ENCODE data around the gene PPP1R7.

PPP1R7 gene

DNA sequence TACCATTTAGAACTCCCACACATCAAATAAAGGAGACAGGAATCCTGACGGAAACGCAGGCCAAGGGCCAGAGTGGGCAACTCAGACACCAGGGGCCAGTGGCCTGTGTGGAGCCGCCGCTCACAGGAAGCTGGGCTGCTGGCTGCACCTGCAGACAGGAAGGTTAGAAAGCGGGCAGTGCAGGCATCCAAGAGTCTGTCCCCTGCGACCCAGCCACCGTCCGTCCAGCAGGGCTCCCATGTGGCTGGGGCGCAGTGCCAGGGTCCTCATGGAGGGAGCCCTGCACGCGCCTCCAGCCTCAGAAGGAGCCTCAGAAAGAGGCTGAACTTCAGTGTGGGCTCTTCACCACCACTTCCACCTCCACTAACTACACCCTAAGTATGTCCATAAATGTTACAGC lies 35.7 kb downstream of the PPP1R7 start:
- H3K27ac ChIP-seq, result no peak overlapping the region
- no peaks in the 10 kb centered on the region for H3K4me1 ChIP-seq (ENCODE audit: low read depth, poor library complexity, severe bottlenecking)
- TF ChIP-seq, protein P1, sequence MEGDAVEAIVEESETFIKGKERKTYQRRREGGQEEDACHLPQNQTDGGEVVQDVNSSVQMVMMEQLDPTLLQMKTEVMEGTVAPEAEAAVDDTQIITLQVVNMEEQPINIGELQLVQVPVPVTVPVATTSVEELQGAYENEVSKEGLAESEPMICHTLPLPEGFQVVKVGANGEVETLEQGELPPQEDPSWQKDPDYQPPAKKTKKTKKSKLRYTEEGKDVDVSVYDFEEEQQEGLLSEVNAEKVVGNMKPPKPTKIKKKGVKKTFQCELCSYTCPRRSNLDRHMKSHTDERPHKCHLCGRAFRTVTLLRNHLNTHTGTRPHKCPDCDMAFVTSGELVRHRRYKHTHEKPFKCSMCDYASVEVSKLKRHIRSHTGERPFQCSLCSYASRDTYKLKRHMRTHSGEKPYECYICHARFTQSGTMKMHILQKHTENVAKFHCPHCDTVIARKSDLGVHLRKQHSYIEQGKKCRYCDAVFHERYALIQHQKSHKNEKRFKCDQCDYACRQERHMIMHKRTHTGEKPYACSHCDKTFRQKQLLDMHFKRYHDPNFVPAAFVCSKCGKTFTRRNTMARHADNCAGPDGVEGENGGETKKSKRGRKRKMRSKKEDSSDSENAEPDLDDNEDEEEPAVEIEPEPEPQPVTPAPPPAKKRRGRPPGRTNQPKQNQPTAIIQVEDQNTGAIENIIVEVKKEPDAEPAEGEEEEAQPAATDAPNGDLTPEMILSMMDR (conservative IDR thresholded peaks at IDR 0.05; ENCODE audit: low read depth, low read length), result no peak
- H2AFZ ChIP-seq (ENCODE audit: low read depth), result no peak overlapping the region
- H3K27me3 ChIP-seq (ENCODE audit: insufficient read depth, low read depth), result 0 out of 2 replicates have a peak, but pooled peaks cover 4% of the 10 kb centered on the region
- H4K20me1 ChIP-seq (ENCODE audit: insufficient read depth), result no peaks in the 10 kb centered on the region
- no peaks in the 10 kb centered on the region for H3K79me2 ChIP-seq (ENCODE audit: insufficient read depth, low read depth)
- no peak overlapping the region for H3K9ac ChIP-seq
- no peaks in the 10 kb centered on the region for H3K36me3 ChIP-seq (ENCODE audit: insufficient read depth)
- no peak overlapping the region for H3K4me3 ChIP-seq (IDR thresholded peaks at IDR 0.05; ENCODE audit: insufficient read depth, low read depth, low read length)
- no peak overlapping the region for H3K4me2 ChIP-seq

DNA sequence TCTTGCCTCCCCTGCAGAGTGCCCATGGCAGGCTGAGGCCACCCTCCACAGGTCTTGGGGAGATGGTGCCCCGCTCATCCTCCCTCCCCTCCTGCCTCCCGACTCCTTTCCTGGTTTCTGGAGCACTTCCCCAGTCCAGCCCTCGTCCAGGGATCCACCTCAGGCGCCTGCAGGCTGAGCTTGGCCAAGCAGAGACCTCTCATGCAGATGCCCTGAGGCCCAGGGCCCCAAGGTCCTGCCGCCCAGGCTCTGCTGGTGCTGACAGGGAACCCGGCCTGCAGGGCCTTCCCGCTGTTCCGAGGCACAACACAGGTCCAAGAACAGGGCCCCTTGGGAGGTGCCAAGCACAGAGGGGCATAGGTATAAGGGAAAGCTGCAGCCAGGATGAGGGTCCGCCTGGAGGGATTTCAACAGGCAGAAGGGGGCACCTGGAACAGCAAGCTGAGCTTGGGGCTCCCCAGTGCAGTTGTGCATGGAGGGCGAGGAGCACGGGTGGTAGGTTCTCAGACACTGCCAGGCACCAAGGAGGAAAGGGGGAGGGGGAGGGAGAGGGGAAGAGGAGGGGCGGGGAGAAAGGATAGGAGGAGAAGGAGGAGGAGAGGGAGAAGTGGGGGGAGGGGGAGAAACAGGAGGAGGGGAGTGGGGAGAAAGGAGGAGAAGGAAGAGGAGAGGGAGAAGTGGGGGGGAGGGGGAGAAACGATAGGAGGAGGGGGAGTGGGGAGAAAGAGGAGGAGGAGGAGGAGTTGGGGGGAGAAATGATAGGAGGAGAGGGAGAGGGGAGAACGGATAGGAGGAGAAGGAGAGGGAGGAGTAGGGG lies 37.0 kb downstream of the PPP1R7 start:
- Histone ChIP-seq H3K9ac (no peak overlapping the region), H3K4me2 (no peak overlapping the region)

GRCh38 chr2:241187918-241188234 lies 37.6 kb downstream of the PPP1R7 start:
- Histone ChIP-seq H3K4me3 (IDR thresholded peaks at IDR 0.05; ENCODE audit: insufficient read depth, low read depth, low read length) (no peak overlapping the region), H3K9ac (no peak overlapping the region), H3K4me2 (no peak overlapping the region), H3K4me1 (ENCODE audit: low read depth, poor library complexity, severe bottlenecking) (no peaks in the 10 kb centered on the region), H3K27ac (no peak overlapping the region), H4K20me1 (ENCODE audit: insufficient read depth) (no peaks in the 10 kb centered on the region), H3K79me2 (ENCODE audit: insufficient read depth, low read depth) (no peaks in the 10 kb centered on the region), H3K27me3 (ENCODE audit: insufficient read depth, low read depth) (0 out of 2 replicates have a peak, but pooled peaks cover 4% of the 10 kb centered on the region), H2AFZ (ENCODE audit: low read depth) (no peak overlapping the region), H3K36me3 (ENCODE audit: insufficient read depth) (no peaks in the 10 kb centered on the region)
- TF ChIP-seq, protein P1 (conservative IDR thresholded peaks at IDR 0.05; ENCODE audit: low read depth, low read length), result no peak

More for the DNA sequence above, 37.0 kb downstream of the PPP1R7 start:
- Histone ChIP-seq H3K27ac (no peak overlapping the region), H3K4me3 (IDR thresholded peaks at IDR 0.05; ENCODE audit: insufficient read depth, low read depth, low read length) (no peak overlapping the region), H3K27me3 (ENCODE audit: insufficient read depth, low read depth) (0 out of 2 replicates have a peak, but pooled peaks cover 4% of the 10 kb centered on the region), H4K20me1 (ENCODE audit: insufficient read depth) (no peaks in the 10 kb centered on the region), H3K4me1 (ENCODE audit: low read depth, poor library complexity, severe bottlenecking) (no peaks in the 10 kb centered on the region), H3K36me3 (ENCODE audit: insufficient read depth) (no peaks in the 10 kb centered on the region), H3K79me2 (ENCODE audit: insufficient read depth, low read depth) (no peaks in the 10 kb centered on the region), H2AFZ (ENCODE audit: low read depth) (no peak overlapping the region)
- TF ChIP-seq, protein P1 (conservative IDR thresholded peaks at IDR 0.05; ENCODE audit: low read depth, low read length), result no peak

GRCh38 chr2:241188361-241189092 lies 38.3 kb downstream of the PPP1R7 start, which contains the start of gene ANO7:
TSS of gene ANO7 (plus strand) at chr2:241188677. CDS start at chr2:241190064, 1,387 bp downstream.
- TF ChIP-seq, protein P1 (conservative IDR thresholded peaks at IDR 0.05; ENCODE audit: low read depth, low read length), result no peak
- no peak within 1 kb of the TSS for H3K4me3 ChIP-seq (IDR thresholded peaks at IDR 0.05; ENCODE audit: insufficient read depth, low read depth, low read length)

More at GRCh38 chr2:241188361-241189092, 38.3 kb downstream of the PPP1R7 start, which contains the start of gene ANO7:
- no peak within 1 kb of the TSS for H3K4me2 ChIP-seq
- no peaks in the 10 kb centered on the region for H3K4me1 ChIP-seq (ENCODE audit: low read depth, poor library complexity, severe bottlenecking)
- no peak within 1 kb of the TSS for H3K9ac ChIP-seq
- H3K36me3 ChIP-seq (ENCODE audit: insufficient read depth), result no peaks in the 10 kb centered on the region
- H3K27ac ChIP-seq, result no peak within 1 kb of the TSS
- H3K27me3 ChIP-seq (ENCODE audit: insufficient read depth, low read depth), result 0 out of 2 replicates have a peak, but pooled peaks cover 4% of the 10 kb centered on the region
- no peak within 1 kb of the TSS for H2AFZ ChIP-seq (ENCODE audit: low read depth)
- H3K79me2 ChIP-seq (ENCODE audit: insufficient read depth, low read depth), result no peaks in the 10 kb centered on the region
- H4K20me1 ChIP-seq (ENCODE audit: insufficient read depth), result no peaks in the 10 kb centered on the region
